ENCODE measurements around the gene LCN2.

The LCN2 gene

DNA sequence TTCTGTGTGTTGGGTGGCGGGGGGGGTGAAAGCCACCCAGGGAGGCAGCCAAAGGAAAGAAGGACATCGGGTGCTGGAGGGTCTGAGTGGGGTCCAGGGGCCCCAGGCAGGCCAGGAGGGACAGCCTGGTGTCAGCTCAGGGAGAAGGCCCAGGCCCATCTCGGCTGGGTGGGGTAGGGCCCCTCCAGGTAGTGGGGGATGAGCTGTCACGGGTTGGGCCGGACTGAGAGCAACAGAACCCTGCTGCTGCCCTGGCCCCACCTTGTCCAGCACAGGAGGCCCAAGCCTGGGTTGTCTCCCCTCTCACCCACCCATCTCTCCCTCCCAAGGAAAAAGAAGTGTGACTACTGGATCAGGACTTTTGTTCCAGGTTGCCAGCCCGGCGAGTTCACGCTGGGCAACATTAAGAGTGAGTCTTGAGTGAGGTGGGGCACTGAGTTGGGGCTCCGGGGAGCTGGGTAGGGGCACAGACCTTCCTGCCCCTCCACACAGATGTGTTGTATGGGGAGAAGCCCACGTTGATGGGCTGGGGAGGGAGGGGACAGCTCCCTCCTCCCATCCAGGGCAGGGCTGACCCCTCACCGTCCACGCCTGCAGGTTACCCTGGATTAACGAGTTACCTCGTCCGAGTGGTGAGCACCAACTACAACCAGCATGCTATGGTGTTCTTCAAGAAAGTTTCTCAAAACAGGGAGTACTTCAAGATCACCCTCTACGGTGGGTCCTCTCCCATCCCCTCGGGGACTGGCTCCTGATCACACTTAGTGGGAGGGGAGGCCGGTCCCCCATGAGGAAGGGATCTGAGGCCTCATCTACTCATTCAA lies 2.3 kb downstream of the LCN2 start:
- no peak for DNase-seq

DNA sequence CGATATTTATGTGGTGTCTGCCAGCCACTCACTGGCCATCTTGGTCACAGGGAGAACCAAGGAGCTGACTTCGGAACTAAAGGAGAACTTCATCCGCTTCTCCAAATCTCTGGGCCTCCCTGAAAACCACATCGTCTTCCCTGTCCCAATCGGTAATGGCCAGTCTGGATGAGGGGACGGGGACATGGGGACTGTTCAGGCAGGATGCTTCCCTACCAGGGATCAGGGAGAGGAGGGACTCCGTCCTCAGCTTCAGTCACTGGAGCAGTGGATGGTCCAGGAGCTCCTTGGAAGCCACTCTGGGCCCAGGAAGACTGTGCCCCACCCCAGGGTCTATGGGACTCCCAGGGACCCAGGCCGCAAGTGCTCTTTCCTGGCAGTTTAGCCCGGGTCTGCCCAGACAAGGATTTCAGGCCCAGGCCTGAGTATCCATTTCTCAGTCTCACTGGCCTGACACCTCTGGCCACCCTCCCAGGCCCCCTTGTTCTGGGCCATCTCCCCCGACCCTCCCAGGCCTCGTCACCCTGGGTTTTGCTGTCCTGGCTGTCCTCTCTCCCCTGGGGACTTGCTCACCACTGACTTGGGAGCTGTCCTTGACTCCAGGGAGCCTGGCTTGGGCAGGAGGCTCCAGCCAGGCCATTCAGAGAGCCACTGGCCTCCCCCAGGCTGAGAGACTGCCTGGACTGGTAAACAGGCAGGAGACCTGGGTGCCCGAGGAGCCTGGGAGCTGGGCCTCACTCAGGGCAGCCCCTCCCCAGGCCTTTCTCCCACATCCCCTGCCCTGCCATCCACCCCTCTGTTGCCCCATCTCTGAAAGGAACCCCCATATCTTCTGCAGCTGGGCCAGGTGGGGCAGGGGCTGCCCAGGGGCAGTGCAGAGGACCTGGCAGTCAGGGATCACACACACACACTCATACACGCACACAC lies 3.1 kb downstream of the LCN2 start:
- no peak for DNase-seq

DNA sequence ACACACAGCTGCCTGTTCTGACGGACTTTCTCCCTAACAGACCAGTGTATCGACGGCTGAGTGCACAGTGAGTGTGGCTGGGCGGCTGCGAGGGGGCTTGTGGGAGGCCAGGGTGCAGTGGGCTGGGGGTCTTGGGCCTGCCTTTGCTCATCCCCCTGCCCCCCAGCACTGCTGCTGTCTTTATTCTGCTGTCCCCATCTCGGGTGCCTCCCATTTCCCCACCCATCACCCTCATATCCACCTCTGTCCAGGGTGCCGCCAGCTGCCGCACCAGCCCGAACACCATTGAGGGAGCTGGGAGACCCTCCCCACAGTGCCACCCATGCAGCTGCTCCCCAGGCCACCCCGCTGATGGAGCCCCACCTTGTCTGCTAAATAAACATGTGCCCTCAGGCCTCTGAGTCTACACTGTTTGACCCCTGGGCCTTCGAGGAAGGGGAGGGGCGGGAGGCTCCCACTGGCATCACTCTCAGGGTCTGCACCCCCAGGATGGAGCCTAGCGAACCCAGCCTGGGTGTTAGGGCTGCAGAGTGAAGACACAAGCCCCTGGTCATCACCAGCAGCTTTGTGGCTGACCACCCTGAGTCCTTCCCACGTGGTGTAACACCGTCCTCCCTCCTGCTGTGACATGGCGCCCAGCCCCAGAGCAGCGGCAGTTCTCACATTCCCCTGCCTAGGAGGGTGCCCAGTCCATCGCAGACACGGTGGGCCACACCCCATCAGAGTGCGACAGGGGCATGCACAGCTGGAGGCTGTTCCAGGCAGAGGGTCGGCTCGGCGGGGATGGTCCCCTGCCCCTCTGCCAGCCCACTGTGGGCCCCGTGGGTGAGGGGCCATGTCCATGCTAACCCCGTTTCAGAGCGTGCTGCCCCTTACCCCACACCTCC lies 4.0 kb downstream of the LCN2 start:
- no peak for DNase-seq

DNA sequence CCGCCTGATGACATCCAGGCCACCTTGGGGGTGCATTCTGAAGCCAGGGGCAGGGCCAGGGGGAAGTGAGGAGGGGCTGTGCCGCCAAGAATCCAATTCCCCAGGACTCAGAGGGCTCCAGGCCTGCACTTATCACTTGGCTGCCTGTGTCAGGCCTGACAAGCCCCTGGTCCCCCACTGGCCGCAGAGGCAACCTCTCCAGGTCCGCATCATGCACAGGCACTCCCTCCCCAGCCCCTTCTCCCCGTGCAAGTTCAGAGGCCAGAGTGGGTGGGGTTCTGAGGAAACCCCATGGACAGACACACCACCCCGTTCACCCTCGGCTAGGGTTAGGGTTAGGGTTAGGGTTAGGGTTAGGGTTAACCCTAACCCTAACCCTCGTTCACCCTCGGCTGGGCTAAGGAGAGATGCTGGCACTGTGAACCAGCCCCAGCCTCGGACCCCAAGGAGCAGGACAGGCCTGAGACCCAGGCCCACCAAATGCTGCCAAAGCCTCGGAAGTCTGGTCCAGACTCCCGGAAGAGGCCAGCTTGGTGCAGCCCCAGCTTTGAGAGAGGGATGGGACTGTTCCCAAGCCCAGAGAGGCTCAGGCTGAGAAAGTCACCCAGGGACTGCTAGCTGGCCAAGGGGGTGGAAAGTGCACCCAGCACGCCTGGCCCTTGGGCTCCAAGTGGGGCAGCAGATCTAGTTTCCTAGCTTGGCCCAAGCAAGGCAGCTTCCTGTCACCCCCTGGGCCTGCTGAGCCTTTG lies 4.9 kb downstream of the LCN2 start:
- no peak for DNase-seq

DNA sequence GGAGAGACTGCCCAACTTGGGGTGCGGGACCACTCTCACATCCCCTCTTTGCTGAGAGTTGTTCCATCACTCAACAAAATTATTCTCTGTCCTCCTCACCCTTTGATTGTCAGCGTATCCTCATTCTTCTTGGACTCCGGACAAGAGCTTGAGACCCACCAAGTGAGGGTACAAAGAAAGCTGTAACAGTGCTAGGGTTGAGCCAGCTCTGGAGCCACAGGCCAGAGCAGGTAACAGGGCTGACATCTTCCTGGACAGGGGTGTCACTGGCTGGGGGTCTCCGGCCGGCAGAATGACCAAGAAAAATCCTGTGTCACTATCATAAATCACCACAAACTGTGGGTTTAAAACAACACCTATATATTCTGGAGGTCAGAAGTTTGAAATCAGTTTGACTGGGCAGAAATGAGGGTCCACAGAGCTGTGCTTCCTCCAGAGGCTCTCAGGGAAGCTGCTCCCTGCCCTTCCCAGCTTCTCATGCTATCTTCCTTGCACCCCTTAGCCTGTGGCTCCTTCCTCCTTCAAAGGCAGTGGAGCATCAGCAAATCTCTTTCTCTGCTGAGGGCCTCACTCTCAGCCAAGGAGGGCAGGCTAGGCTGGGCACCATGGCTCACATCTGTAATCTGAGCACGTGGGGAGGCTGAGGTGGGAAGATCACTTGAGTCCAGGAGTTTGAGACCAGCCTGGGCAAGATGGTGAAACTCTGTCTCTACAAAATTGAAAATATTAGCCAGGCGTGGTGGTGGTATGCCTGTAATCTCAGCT lies 6.7 kb downstream of the LCN2 start:
- no peak for DNase-seq

DNA sequence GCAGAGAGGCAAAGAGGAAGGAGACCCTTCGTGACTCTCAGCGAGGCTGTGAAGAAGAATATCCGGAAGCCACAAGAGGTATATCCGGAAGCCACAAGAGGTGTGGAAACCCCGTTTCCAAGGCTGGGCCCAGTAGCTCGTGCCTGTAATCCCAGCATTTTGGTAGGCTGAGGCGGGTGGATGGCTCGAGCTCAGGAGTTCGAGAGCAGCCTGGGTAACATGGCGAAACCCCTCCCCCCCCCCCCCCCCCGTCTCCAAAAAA lies 10.2 kb downstream of the LCN2 start:
- DNase-seq: no peak

DNA sequence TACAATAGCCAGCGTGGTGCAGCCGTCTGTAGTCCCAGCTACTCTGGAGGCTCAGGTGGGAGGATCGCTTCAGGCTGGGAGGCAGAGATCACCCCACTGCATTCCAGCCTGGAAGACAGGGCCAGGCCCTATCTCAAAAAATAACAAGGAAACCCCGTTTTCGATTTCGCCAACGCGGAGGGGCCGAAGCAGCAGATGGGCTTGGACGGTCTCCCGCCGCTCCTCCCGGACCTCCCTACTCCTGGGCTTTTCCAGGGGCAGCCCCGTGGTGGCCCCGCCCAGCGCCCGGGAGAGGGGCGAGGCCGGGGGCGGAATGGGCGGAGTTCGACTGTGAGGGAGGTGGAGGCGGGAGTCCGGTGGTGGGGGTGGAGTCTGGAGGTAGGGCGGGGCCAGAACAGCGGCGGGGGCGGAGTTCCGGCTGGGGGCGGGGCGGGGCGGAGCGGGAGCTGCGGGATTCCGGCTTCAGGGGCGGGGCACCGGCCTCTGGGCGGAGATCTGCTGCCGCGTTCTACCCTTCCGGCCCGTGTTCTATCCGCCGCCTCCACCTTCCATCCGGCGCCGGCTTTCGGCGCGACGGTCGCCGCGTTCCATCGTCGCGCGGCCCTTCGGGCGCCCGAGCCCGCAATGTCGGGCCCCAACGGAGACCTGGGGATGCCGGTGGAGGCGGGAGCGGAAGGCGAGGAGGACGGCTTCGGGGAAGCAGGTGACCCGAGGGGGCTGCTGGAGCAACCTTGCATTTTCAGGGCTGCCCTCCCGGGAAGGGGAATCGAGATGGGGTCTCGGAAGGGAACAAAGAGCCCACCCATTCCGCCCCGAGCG lies 10.7 kb downstream of the LCN2 start, which contains the start of gene BBLN:
Gene BBLN, plus strand, starts transcription at position 482 of the 819 bp plus-strand sequence. Its CDS starts 143 bp downstream, at position 625.
- DNase-seq: peak; percentile 64

DNA sequence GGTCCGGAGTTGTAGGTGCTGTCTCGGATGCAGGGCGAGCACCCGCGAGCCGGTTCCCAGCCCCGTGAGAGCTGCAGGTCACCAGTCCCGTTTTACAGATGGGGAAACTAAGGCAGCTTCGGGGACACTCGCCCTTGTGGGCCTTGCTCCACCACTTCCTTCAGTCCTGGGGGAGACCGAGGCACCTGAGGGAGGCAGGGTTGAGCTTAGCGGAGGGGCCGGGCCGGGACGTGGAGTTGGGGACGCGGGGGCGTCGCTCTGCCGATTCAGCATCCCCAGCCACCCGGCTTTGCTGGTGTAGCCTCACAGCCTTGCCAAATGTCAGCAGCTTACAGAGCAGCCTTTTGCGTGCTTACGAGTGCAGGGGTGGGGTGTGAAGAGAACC lies 11.3 kb downstream of the LCN2 start:
- no peak for DNase-seq

DNA sequence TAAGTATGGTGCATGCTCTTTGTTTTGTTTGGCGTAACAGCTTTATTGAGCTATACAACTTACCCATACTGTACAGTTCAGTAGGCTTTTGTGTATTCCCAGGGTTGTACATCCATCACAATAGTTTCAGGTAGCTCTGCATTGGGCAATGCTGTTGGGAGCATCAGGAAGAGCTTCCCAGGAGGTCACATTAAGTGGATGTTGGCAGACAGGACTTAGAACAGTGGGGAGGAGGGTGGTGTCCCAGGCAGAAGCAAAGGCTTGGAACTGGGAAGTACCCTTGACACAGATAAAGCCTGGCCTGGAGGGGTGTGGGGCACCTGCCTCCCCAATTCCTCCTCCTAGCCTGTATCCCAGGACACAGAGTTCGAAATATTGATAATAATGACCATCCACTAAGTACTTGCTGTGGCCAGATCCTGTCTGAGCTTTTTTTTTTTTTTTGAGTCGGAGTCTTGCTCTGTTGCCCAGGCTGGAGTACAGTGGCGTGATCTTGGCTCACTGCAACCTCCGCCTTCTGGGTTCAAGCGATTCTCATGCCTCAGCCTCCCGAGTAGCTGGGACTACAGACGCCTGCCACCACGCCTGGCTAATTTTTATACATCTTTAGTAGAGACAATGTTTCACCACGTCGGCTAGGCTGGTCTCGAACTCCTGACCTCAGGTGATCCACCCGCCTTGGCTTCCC lies 12.1 kb downstream of the LCN2 start:
- DNase-seq: no peak

DNA sequence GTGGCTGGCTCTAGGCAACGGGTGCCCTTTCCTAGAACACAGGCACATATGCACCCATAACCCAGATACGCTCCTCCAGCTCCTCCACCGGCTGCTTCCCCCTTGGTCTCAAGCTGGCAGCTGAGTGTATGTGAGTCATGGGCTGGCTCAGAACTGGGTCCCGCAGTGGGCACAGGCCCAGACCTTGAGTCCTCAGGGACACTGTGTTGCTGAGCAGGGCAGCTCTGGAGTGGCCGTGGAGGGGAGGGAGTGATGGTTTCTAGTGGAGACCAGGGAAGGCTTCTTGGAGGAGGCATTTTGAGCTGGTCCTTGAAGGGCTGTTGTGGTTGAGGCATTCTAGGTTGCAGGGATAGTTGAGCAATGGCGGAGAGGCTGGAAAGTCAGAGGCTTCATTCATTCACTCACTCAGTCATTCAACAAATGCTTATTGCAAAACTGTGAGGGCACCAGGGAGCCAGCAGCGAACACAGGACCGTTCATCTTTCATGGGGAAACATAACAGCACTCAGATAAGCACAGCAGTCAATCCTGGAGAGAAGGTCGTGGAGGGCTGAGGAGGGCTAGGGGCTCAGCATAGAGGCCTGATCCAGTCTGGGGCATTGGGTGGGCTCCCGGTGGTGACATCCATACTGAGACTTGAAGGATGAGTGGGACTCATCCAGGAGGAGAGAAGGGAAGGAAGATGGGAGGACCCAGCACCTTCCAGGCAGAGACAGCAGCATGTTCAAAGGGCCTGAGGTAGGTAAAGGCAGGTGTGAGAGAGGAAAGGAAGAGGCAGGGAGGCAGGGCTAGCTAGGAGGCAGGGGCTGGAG lies 13.2 kb downstream of the LCN2 start:
- DNase-seq: no peak

DNA sequence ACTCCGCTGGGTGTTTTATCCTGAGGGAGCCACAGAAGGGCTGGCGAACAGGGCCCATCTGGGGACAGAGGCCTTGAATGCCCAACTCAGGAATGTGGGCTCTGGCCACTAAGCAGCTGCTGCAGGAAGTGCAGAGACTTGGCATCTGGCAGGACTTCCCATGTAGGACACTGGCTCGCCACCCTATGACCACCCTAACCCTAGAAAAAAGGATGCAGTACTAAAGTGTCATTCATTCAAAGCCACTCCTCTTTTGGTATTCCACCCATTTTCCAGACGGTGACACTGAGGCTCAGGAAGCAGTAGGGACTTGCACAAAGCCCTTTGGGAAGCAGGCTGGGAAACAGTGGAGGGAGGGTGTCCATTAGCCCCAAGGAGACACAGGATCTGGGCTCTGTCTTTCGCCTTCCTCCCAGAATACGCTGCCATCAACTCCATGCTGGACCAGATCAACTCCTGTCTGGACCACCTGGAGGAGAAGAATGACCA lies 13.8 kb downstream of the LCN2 start:
- DNase-seq: no peak

DNA sequence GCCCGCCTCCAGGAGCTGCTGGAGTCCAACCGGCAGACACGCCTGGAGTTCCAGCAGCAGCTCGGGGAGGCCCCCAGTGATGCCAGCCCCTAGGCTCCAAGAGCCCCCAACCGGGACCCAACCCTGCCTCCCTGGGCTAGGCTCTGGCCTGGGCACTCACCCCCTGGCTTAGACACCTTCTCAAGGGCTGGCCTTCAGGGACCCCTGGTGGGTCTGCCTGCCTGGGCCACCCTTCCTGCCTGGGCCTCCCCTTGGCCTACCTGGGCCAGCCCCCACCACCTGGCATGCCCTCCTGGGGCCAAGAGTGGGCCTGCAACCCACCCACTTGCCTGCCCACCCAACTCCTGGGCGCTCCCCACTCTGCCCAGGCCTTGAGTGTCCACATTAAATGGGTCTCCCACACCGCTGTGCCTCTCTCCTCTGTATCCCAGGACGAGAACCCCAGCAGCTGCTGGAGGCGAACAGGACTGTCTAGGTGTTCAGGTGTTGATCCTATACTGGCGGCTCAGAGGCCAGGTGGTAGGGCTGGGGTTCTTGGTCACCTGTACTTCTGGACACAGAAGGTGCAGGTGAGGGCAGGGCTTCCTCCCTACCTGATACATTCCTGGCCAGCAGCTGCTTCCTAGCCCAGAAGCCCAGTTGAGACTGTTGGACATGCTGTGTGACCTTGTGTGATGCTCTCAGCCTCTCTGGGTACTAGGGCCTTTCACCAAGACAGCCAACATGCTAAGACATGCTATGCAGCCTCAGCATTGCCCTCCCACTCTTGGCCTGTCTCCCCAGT lies 14.5 kb downstream of the LCN2 start:
- no peak for DNase-seq

DNA sequence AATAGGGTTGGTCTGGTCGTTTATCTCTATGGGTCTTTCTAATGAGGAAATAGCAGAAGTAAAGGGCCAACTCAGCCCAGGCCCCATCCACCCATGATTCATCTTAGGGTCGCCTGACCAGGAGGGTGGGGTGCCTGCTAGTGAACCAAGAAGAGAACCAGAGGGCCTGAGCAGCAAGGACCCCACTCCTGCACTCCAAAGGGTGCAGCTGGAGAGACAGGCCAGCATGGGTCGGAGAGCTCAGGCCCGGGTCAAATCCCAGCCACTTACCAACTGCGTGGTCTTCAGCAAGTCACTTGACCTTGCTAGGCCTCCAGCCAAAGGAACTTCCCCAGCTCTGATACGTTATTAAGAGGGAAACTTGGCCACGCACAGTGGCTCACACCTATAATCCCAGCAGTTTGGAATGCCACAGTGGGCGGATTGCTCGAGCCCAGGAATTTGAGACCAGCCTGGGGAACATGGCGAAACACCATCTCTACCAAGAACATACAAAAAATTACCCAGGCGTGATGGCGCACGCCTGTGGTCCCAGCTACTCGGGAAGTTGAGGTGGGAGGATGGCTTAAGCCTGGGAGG lies 15.1 kb downstream of the LCN2 start:
- no peak for DNase-seq

DNA sequence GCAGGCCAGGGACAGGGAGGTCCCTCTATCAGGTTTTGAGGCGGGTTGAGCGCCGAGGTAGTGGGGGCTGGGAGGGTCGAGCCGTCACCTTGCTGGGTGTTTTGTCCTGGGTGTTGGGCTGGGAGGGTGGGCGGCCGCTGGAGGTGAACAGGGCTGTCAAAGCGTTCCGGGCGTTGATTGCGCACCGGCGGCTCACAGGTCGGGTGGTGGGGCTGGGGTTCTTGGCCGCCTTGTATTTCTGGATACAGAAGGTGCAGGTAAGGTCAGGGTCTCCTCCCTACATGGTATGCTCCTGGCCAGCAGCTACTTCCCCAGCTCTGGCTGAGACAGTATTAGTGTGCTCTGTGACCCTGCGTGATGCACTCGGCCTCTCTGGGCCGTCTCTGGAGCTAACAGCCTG lies 16.9 kb downstream of the LCN2 start:
- no peak for DNase-seq

DNA sequence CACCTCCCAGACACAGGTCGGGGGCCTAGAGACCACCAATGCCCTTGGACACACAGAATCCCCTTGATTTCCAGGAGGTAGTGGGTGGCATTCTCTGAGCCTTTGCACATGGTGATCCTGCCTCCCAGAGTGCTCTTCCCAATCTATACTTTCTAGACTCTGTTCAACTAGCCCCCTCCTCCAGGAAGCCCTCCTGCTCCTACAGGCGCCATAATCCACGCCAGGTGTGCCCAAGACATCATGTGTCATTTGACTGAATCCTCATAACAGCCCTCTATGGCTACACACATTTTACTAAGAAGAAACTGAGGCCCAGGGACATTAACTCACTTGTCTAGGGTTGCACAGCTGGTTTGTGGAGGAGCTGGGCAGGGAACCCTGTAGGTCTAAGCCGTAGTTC lies 18.0 kb downstream of the LCN2 start:
- no peak for DNase-seq

DNA sequence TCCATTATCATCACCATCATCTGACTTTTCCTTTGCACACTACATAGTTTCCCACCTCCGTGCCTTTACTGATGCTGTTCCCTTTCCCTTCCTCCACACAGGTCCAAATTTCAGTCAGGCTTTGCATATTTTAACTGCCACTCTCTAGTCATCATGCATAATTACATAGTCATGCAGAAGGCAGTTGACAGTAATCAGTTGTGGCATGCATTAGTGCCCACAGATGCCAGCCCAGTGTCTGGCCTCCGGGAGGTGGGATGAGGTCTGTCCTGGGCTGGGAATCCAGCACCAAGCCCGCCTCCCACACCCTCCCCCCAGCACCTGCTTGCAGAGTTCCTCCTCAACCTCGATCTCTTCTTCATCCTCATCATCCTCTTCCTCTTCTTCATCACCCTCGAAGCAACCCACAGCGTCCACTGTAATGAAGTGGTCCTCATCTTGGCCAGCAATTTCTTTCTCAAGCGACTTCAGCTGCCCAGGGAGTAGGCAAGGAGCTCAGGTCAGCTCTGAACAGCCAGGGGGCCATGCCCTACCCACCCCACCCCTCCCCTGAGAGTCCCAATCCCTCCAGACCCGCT lies 19.6 kb downstream of the LCN2 start:
- no peak for DNase-seq

DNA sequence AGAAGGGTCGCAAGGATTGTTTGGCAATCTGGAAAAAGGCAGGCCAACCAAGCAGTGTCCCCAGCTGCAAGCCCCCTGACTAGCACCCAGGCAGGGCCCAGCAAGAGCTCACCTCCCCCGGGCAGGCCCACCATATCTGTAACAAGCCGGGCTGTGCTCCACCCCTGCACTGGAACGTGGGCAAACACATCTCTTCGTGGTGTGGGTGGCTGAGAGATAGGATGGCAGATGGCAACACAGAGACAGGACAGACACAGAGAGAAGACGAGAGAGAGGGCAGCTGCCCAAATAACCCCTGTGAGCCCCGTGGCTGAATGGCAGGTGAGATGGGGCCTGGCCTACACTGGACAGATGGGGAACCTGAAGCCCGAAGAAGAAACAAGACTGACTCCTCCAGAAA lies 20.2 kb downstream of the LCN2 start:
- DNase-seq: no peak

Data from NCI-H446 treated with DMSO at 0.1 percent for 48 hours (cell line).